ENCODE measurements around the gene CYP3A5. TPM values are rescaled to one million over a fixed set of nuclear protein-coding genes. Genes with fewer than 3 reads are reported as not detected.
A peak's percentile ranks its signal among the peaks of the same experiment; 100 is the strongest.
"Not testable (repeated sequence)": the region's sequence is repeated elsewhere in the genome, so short reads cannot be mapped to it uniquely, and the experiment has no call there.

CYP3A5 gene
- total RNA-seq: 1 to 10 TPM in 3 of 4 donors, under 1 TPM in 1; 0.91 to 4.6 (median 2.3) TPM

DNA sequence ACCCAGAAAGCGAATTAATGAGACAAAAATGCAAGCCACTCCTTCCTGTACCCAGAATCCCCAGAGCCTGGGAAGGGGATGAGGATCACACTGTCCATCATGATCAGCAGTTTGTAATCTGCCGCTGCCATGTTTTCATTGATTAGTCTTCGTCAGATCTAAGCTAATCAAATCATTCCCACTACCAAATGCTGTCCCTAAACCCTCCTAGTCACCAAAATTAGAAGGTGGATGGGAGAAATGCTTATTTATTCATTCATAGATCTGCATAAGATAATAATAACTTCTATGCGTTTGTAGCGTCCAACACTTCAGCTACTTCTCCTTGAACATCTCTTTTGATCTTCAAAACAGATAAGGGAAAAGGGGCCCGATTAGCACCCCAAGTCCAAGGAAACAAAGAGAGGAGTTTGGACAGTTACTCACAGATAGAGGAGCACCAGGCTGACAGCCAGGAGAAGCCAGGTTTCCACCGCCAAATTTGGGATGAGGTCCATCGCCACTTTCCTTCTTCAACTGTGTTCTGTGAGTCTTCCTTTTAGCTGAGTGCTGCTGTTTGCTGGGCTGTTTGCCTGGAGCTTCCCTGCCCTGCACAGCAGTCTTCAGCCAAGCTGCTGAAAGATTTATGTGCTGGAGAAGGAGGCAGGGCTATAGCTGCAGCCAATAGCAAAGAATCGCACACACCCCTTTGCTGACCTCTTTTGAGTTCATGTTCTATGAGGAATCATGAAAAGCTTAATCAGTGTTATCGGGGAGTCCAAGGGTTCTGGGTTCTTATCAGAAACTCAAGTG is at the start of gene CYP3A5:
TSS of gene CYP3A5 (minus strand) at position 597 of the 792 bp plus-strand sequence. CDS start at position 497, 100 bp downstream.
- TF ChIP-seq POLR2AphosphoS5 (IDR thresholded peaks at IDR 0.05): peak; percentile 8 to 18
- TF ChIP-seq, protein P1, sequence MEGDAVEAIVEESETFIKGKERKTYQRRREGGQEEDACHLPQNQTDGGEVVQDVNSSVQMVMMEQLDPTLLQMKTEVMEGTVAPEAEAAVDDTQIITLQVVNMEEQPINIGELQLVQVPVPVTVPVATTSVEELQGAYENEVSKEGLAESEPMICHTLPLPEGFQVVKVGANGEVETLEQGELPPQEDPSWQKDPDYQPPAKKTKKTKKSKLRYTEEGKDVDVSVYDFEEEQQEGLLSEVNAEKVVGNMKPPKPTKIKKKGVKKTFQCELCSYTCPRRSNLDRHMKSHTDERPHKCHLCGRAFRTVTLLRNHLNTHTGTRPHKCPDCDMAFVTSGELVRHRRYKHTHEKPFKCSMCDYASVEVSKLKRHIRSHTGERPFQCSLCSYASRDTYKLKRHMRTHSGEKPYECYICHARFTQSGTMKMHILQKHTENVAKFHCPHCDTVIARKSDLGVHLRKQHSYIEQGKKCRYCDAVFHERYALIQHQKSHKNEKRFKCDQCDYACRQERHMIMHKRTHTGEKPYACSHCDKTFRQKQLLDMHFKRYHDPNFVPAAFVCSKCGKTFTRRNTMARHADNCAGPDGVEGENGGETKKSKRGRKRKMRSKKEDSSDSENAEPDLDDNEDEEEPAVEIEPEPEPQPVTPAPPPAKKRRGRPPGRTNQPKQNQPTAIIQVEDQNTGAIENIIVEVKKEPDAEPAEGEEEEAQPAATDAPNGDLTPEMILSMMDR (IDR thresholded peaks at IDR 0.05): no peak
- no peak for TF ChIP-seq POLR2A (IDR thresholded peaks at IDR 0.05; ENCODE audit: low read depth)
- no peak for TF ChIP-seq EP300 (IDR thresholded peaks at IDR 0.05)
- WGBS: 50% methylated on average over 10 of the region's 10 CpGs
- Histone ChIP-seq H3K27ac (replicated peaks in 1 of 4) (peak within 1 kb of the TSS in 1 of 4 donors; percentile 30), H3K27me3 (no peaks in the 10 kb centered on the region), H3K9me3 (peaks cover 0 to 3% (median 0%) of the 10 kb centered on the region in 4 donors), H3K4me1 (peaks cover 0 to 8% (median 3%) of the 10 kb centered on the region in 4 donors), H3K36me3 (no peaks in the 10 kb centered on the region), H3K4me3 (peak within 1 kb of the TSS; percentile 9 to 27 (median 18))
- DNase-seq (ENCODE audit: extremely low spot score): no peak
- intact Hi-C loops (cut with DNase I): no loop called here

DNA sequence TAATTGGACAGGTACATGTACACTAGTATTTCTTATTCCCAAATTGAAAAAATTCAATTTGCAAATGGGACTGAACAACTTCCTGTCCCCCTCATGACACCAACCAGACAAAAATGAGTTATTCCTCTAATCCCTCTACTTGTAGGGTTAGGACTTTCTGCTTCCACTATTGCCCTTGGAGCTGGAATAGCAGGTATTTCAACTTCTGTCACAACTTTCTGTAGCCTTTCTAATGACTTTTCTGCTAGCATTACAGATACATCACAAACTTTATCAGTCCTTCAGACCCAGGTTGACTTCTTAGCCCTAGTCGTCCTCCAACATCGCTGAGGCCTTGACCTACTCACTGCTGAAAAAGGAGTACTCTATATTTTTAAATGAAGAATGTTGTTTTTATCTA is 48.8 kb upstream of the CYP3A5 start:
- Histone ChIP-seq H3K36me3 (peaks cover 0 to 3% (median 0%) of the 10 kb centered on the region in 4 donors), H3K4me1 (no peaks in the 10 kb centered on the region), H3K4me3 (no peak overlapping the region), H3K27me3 (no peaks in the 10 kb centered on the region), H3K9me3 (no peaks in the 10 kb centered on the region), H3K27ac (replicated peaks in 1 of 4) (no peak overlapping the region)
- intact Hi-C loops (cut with DNase I): no loop called here
- TF ChIP-seq EP300 (IDR thresholded peaks at IDR 0.05): no peak
- no peak for TF ChIP-seq POLR2AphosphoS5 (IDR thresholded peaks at IDR 0.05)
- TF ChIP-seq POLR2A (IDR thresholded peaks at IDR 0.05; ENCODE audit: low read depth): no peak
- WGBS: 99% methylated on average over 2 of the region's 2 CpGs
- no peak for DNase-seq (ENCODE audit: extremely low spot score)

DNA sequence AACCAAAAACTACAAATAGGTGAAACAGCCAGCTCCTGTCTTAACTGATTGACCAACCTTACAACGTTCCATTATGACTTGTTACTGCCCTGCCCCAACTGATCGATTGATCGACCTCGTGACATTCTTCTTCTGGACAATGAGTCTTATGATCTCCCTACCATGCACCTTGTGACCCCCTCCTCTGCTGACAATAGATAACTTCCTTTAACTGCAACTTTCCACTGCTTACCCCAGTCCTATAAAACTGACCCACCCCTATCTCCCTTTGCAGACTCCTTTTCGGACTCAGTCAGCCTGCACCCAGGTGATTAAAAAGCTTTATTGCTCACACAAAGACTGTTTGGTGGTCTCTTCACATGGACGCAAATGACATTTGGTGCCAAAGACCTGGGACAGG is 43.4 kb upstream of the CYP3A5 start:
- DNase-seq (ENCODE audit: extremely low spot score); H3K36me3 ChIP-seq; H3K4me1 ChIP-seq; H3K27ac ChIP-seq (replicated peaks in 1 of 4); intact Hi-C loops (cut with DNase I); H3K9me3 ChIP-seq; H3K4me3 ChIP-seq; H3K27me3 ChIP-seq: not testable (repeated sequence)
- WGBS: 89% methylated on average over 6 of the region's 6 CpGs

DNA sequence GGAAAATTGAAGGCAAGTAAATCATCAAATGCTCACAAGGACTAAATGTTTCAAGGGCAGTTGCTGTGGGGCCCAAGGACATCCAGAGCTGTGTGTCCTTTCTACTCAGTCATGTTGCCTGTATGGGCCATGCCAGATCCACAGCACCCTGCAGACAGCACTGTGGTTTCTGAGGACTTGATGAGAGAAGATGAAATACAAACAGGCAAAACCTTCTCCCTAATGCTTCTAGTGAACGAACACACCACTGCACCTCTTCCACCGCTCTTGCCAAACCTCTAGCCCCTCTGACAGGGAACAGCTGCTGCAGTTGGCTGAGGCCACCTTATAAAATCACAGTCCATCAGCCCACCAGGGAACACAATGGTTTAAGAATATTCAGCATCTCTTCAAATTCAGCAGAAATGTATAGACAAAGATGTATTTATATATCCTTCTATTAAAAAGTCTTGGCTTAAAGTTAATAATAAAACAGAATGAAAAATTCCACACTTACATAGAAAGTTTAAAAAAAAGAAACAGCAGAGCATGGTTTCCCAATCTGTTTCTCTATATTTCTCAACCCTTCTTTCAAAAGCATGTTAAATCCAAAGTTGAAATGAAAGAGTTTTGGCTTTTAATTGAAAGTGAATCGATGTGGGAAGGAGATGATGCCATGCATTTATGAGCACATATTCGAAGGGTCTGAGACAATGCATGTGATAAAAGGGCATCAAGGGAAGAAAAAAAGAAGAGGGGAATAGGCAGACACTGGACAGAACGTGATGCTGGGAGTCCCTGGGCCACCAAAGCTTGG is 41.2 kb upstream of the CYP3A5 start:
- intact Hi-C loops (cut with DNase I): no loop called here
- Histone ChIP-seq H3K36me3 (peaks cover 0 to 3% (median 0%) of the 10 kb centered on the region in 4 donors), H3K9me3 (no peaks in the 10 kb centered on the region), H3K27me3 (no peaks in the 10 kb centered on the region), H3K27ac (replicated peaks in 1 of 4) (no peak overlapping the region), H3K4me1 (peaks cover 0 to 3% (median 0%) of the 10 kb centered on the region in 4 donors), H3K4me3 (no peak overlapping the region)
- WGBS: 44% methylated on average over 5 of the region's 5 CpGs
- no peak for DNase-seq (ENCODE audit: extremely low spot score)
- TF ChIP-seq POLR2AphosphoS5 (IDR thresholded peaks at IDR 0.05) (no peak), EP300 (IDR thresholded peaks at IDR 0.05) (no peak)
- TF ChIP-seq, protein P1 (IDR thresholded peaks at IDR 0.05): no peak

DNA sequence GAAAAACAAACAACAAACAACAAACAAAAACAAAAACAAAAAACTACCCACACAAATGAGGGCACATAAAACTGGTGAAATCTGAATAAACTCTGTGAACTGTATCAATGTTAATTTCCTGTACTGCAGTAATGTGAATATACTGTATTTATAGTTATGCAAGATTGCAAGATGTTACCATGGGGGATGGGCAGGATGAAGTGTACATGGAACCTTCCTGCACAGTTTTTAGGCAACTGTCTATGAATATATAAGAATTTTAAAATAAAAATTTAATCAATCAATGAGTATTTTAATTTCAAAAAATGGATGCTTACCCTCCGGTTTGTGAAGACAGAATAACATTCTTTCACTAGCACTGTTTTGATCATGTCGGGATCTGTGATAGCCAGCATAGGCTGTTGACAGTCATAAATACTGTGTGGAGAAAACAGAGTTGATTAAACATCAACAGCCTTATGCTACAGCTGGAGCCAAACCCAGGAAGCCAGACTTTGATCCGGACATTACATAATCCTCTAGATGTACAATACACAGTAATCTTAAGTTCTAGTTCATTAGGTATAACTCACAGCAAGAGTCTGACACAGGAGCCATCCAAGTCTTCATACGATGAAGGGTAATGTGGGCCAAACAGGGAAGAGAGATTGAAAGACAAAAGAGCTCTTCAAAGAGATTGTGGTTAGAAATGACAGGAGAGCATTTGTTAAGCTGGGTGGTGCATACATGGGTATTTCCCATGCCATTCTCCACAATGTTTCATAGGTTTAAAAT is 40.4 kb upstream of the CYP3A5 start:
- Histone ChIP-seq H3K27me3 (no peaks in the 10 kb centered on the region), H3K27ac (replicated peaks in 1 of 4) (no peak overlapping the region), H3K36me3 (no peaks in the 10 kb centered on the region), H3K4me1 (peaks cover 0 to 3% (median 0%) of the 10 kb centered on the region in 4 donors), H3K9me3 (no peaks in the 10 kb centered on the region), H3K4me3 (no peak overlapping the region)
- WGBS: 57% methylated on average over 4 of the region's 4 CpGs
- intact Hi-C loops (cut with DNase I): no loop called here
- no peak for DNase-seq (ENCODE audit: extremely low spot score)
- TF ChIP-seq, protein P1 (IDR thresholded peaks at IDR 0.05): no peak
- no peak for TF ChIP-seq EP300 (IDR thresholded peaks at IDR 0.05)
- no peak for TF ChIP-seq POLR2AphosphoS5 (IDR thresholded peaks at IDR 0.05)
- TF ChIP-seq POLR2A (IDR thresholded peaks at IDR 0.05; ENCODE audit: low read depth): no peak

Data from esophagus muscularis mucosa (tissue), 4 donors.